NCI-H2081 treated with DMSO at 0.1 percent for 48 hours (cell line): ENCODE results near the gene CTXND1.

Source experiments
- DNase-seq: peaks from one replicate; lab custom pipeline; 2025; lab: John Stamatoyannopoulos, UW

CTXND1 gene

DNA sequence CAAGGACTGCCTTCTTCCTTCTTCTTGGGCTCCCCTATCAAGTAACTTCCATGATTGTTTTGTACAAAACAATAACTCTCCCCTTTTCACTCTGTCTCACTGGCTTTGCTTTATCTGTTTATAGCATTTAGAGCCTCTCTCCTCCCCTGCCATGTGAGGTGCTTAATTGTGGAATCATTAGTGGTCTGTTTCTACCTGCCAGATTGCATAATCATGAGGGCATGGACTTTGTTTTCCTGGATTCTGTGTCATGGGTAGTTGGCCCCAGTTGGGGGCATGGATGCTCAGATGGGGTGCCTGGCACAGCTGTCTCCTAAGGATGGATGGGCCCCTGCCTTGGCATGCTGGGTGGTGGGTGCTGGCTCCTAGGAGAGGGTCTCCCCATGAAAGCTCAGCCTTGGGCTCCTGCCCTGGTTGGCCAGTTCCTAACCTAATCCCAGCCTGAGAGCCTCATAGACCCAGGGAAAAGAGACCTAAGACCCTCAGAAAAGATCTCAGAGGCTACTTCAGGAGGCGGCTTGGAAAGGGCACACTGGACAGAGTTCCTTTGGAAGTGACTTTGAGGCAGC lies 8.0 kb upstream of the CTXND1 start:
- DNase-seq: no peak

DNA sequence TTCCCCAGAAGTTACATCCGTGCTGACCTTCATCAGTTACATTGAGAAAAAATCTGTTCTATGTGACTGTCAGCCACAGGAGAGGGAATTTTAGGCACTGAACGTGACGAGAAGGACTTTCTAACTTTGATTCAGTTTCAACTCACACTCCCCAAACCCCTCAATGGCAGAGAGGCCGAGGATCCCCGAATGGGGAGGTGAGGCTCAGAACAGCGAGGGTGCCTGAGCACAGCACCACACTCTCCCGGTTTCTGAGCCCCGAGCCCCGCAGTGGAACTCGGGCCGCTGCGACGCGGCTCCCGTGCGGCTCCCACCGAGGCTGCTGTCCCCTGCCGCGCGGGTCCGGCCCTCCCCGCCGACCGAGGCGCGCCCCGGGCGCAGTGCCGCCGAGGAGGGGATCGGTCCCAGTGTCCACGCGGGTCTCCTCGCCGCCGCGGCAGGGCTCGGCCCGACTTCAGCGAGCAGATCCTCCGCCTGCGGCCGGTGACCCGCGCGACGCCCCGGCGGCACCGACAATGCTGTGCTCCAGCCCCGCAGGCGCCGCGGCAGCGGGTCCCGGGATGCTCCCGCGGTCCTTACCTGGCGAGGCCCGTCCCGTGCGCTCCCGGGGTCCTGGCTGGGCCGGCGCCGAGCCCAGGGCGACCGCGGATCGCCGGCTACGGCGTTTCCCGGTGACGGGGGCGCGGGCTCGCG lies 439 bp downstream of the CTXND1 start:
- DNase-seq: no peak

DNA sequence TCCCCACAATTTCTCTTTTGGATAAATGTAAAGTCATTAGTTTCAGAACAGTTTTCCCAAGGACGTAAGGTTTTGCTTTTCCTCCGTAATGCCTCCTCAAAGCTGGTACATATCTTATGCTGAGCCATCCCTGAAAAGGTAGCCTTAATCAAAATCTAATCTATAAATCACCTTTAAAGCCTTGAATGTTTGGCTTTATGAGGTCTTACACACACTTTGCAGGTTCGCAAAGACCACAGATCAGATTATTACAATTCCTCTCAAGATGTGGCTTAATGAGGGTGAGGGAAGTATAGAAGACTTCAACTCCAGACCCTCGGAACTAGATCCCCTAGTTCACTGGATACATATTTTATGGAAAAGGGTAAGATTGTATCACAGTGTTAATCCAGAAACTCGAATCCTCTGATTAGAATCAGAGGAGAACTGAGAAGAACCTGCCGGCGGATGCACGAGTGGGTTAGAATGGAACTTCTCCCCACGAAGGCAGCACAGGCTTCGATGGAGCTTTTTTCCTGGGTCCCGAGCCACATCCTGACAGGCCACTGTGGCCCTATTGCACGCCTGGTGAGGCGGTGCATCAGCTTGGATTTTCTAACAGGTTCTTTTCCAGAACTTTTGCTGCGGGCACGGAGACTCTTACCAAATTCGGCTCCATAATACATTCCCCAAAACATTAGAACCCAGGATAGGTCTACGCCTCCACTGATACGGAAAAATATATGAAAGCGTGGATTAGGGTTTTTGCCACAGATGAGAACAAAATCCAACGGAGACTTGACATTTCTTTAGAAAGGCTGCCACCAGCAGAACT lies 1.2 kb downstream of the CTXND1 start:
- DNase-seq: no peak

DNA sequence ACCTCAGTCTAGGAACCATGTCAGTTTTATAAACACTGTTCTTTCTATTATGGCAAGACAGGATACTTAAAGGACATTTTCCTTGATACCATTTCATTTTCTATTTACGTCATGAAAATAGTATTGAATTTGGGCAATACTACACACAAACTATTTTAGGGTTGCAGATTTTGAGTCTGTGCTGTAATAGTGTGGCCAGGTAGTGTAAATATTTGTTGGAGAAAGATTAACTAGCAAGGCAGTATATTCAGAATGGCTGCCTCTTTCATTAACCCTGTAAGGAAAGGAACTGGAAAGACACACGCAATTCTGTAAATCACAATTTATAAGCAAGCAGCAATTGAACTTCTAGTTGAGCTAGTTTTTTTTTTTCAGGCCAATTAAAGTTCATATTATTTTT lies 2.0 kb downstream of the CTXND1 start:
- DNase-seq: no peak

DNA sequence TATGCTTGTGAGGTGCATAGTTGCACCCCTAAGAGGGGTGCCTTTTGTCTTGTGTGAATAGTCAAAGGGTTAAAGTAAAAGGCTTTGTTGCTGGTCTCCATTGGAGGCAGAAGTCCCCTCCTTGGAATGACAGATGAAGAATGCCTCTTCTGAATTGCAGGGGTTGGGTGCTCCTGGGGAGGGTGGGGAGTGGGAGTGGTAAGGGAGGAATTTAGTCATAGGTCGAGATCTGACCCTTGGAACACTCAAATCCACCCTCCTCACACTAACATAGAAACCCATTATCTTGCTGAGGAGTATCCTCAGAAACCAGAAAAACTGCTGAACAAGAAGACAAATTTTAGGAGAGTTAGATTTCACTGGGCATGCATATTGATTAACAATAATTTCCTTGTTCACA lies 4.7 kb downstream of the CTXND1 start:
- DNase-seq: no peak

DNA sequence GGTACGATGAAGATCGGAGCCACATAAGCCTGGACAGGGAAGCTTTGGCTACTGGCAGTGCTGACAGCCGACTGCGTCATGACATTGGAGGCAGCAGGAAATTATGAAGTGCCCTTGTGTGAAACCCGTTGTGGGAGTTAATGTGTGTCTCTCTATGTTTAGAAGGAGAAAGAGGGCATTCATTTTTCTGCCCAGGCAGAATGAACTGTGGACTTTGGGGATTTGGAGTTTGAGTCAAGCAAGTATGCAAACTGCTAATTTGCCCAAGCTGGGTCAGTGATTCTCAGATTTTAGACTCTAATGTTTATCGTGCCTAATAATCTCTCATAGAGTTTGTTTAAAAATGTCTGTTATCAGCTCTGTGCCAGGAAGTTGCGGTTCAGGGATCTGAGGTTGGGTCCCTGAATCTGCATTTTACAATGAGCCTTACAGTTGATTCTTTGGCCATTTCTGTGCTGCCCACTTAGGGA lies 5.6 kb downstream of the CTXND1 start:
- no peak for DNase-seq

DNA sequence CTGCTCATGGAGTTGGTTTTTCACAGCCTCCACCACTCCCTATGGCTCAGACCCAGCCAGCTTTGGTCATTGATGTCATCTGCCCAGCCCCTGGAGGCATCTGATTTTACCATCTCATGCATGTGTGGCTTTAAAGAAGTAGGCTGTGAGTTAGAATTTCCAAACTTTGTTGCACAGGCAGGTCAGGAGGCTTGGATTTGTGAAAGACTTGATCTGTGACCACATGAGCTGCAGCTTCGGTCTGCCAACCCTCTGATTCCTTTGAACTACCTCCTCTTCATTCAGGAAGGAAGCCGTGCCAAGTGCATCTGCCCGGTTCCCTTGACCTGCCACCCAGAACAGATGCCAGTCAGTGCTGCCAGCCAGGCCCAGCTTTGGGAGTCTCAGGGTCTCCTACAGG lies 9.2 kb downstream of the CTXND1 start:
- no peak for DNase-seq

DNA sequence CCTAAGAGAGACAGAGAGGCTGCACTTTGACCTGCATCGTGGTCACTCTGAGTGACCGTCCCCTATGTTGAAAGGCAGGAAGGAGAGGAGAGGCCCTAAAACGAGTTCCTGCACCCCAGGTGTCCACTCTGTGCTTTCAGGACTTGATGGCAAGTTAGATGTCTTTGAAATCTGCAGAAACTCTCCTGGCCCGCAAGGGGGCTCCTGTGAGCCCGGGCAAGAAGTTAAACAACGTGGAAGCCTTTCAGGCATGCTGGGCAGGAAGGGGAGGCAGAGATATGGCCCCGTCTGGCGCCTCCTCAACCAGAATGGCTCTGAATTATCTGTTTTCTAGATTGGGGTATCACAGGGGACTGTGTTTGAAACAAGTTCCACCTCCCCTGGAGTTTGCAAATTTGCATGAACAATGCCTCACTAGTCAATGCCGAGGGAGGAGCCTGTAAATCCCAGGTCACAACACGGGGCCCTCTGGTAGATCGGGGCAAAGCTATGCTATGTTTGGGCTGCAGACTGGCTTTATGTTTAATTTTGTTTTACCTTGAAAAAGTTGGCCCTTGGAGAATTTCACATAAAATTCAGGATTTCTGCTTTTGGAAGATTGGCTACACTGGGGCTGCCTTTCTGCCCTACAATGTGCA lies 9.8 kb downstream of the CTXND1 start:
- DNase-seq: no peak

DNA sequence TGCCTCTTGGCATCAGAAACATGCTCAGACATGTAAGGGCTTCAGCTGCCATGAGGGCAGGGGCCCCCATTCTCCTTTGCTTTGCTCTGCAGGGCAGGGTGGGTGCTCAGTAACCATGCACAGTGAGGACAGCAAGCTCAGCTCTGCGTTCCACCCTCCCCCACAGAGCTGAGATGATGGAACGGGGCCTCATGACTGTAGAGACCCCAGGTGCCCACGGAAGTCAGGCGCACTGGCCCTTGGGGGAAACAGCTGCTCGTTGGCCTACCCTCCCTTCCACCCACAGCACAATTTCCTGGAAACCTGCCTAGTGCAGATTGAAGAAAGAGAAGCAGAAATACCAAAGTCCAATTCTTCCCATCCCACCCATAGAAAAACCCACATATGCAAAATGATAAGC lies 10.5 kb downstream of the CTXND1 start:
- no peak for DNase-seq

DNA sequence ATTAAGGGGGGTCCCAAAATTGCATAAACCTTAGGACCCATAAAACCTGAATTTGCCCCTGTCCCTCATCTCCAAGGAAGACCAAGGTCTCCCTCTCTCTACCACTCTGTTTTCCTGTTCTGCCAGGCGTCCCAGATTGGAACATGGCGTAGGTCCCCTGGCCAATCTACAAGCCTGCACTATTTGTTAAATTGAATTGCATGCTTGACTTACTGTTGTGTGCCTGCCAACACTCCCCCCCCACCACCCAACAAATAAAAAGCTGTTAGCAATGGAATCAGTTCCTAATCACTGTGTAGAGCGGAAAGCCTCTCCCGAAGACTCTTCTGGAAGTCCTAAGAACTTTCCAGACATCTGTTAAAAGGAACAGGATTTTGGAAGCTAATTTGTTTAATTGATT lies 11.7 kb downstream of the CTXND1 start:
- no peak for DNase-seq

DNA sequence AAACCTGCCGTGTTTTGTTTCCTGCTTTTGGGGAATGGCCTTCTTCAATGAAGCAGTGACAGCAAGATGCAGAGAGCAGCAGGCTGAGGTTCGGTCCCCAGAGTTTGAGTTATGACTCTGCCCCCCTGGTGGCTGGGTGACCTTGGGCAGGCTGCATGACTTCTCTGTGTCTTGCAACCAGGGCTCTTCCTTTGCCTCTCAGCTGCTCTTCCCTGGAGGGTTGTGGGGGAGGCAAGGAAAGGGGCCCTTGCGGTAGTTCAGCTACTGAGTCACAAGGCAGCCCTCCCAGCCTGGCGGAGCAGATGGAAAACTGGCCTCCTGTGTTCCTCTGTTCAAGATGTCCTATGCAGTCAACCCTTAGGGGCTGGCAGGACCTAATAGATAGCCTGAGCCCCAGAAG lies 17.1 kb downstream of the CTXND1 start:
- no peak for DNase-seq

DNA sequence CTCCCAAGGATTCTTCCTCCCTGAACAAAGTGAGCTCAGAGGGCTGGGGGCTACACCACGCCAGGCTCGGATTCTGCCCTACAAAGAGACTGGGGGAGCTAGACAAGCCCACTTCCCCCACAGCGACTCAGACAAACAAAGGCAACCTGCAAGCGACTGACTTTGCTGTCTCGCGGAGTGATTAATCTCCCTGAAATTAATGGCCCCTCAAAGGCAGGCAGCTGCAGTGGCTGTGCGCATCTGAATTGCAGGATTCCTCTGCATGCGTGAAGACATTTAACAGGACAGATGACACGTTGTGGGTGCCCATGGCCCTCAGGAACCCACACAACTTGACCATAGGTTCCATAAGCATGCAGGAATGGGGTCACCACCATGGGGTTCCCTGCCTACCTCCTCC lies 18.4 kb downstream of the CTXND1 start:
- DNase-seq: no peak

DNA sequence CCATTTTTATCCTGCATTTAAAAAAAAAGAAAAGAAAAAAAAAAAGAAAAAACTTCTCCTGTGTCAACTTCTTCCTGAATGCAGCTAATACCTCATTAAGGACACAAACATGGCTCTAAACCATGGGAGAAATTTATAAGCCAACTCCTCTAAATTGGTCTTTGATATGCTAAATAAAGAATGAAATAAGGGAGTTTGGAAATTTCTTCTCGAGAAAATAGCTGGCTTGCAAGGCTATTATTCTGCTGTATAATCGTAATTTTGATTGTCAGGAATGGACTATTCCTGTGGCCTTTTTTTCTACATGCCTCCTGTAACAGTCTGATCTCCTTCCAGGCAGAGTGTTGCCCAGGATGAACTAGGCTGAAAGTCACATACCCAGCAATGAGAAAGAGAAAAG lies 20.6 kb downstream of the CTXND1 start:
- no peak for DNase-seq

DNA sequence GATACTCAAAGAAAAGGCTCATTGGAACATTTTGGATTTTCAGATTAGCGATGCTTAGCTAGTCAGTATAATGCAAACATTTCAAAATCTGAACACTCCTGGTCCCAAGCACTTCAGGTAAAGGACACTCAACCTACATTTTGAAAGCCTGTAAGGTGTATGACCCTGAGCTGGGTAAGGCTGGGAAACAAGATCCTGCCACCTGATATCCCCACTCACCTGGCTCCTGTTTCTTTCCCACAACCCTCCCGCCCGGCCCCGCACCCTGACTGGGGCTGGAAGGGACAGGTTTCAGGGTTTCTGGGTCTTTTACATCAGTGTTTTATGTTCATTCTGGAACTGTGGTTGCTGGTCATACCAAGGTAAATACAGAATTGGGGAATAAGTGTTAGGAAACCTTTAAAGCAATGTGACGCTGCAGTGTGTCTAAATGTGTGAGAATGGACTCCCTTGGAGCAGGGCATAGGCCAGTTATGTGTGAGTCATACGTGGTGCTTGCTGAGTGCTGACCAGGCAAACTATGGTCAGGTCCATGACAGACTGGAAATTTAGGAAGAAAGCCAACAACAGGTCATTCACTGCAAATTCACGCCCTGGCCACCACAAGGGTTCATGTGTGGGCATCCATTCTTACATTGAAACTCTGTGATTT lies 22.9 kb downstream of the CTXND1 start:
- no peak for DNase-seq

DNA sequence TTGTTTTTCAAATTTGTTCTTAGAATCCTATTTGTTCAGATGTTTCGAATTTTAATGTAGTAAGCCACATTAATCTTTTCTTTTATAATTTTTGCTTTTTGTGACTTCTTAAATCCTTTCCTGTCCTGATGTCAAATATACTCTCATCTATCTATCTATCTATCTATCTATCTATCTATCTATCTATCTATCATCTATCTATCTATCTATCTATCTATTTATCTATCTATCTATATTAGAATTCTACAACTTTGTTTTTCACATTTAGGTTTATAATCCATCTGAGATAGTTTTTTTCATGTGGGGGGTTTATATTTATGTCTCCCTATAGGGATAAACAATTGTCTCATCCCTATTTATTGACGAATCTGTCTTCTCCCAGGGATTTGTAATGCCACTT lies 32.1 kb downstream of the CTXND1 start:
- no peak for DNase-seq

DNA sequence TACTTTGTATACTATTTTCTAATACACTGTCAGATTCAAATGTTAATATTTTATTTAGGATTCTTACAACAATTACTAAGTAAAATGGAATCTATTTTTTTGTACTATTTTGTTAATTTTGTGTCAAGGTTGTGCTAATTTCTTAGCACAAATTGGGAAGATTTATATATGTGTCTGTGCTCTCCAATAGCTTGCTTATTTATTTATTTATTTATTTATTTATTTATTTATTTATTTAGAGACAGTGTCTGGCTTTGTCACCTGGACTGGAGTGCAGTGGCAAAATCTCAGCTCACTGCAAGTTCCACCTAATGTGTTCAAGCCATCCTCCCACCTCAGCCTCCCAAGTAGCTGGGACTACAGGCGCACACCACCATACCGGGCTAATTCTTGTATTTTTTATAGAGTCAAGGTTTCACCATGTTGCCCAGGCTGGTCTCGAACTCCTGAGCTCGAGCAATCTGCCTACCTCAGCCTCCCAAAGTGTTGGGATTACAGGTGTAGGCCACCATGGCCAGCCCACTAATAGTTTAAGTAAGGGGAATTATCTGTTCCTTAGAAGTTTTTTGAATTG lies 34.6 kb downstream of the CTXND1 start:
- no peak for DNase-seq

DNA sequence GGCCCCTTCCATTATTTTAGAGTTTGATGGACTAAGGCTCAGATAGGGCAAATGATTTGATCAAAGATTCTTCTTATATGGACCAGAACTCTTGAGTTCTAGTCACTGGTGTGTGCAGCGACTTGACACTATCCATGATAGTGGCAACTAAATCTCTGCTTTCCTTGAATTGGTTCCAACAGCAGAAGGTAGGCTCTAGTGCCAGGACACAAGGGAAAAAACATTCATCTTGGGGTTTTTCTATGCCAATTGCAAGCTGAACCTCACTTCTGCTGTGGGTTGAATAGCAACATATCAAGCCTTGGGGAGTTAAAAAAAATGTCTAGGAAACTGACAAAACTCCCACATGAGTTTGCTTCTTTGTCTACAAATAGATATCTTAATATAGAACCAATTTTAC lies 35.1 kb downstream of the CTXND1 start:
- DNase-seq: no peak

DNA sequence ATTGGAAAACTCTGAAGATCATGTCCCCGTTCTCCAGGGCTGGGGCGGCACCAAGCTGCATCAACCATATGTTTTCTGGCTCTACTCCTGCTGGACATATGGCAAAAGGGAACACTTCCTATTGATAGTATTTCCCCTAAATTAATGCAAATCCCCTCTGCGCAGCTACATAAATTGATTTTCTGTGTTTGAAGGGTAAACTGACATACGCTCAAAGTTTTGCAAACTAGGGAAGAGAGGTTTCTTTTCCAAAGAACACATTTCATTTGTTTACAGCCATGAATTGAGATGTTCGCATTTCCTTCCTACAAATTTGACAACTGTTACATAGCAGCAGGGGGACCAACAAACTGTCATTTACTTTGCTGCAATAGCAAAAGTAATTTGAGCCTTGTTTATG lies 35.9 kb downstream of the CTXND1 start:
- no peak for DNase-seq

DNA sequence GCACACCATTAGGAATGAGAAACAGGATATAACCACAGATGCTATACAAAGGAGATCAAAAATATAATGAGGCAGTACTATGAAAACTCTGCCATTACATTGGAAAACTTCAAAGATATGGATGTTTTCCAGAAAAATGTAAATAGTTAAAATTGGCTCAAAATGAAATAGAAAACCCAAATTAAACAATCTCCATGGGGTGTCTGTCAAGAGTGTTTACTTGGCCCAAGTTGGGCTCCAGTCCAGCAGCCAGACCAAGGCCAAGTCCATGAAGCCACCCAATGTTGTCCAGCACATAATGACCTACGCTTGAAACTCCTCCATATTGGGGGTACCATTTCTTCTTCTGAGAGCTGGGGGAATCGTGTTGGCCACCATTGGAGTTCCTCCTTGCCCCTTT lies 37.1 kb downstream of the CTXND1 start:
- DNase-seq: no peak

DNA sequence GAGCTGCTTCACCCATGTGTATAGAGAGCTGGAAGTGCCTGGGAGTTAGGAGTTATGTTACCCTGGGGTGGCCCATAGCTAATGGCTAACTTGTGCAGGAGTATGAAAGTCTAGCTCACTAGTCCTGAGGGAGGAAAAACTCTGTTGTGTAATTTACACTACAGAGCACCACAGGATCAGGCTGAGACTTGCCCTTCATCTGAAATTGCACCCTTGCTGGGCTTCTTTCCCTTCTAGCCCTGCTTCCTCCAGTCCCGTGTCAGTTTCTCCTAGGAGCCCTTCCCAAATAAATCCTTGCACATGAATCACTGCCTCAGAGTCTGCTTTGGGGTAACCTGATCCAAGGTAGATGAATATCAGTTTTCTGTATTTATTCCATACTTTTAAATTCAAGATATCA lies 40.0 kb downstream of the CTXND1 start:
- DNase-seq: no peak

DNA sequence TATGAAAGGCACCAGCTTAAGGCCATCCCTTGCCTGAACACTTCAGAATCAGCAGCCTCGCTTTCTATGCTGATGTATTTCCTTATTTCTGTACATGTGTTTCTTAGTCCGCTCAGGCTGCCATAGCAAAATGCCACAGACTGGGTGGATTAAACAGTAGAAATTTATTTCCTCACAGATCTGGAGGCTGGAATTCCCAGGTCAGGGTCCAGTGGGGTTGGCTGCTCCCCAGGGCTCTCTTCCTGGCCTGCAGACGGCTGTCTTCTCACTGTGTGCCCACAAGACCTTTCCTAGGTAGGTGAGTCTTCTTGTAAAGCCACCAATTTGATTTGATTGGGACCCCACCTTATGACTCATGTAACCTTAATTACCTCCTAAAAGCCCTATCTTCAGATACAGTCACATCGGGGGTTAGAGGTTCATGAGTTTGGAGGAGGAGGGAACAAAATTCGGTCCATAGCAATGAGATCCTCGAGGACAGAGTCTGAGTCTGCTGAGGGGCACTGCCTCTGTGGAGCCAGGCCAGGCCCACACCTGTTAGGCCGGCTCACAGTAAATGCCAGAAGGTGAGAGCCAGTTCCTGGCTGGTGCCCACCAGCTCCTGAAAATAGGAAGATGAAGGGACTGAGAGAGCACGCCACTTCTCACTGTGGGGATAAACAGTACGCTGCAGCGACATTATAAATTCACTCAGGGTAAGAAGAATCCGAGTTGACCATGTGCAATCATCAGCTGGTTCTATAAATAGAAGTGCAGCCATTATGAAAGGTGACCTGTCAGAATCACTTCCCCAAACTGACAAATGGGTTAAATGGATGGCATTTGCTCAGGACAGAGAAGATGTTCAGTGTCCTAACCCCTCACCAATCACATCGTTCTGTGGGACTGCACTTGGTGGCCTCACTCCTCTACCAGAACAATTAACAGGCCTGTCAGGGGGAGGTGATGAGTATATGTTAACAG lies 41.1 kb downstream of the CTXND1 start:
- DNase-seq: no peak
